ENCODE data around the gene NBEAL2. TPM values are rescaled to one million over a fixed set of nuclear protein-coding genes. Genes with fewer than 3 reads are reported as not detected.

Gene NBEAL2
- total RNA-seq, 1 donor from 2014 or later = 12.6 TPM

DNA sequence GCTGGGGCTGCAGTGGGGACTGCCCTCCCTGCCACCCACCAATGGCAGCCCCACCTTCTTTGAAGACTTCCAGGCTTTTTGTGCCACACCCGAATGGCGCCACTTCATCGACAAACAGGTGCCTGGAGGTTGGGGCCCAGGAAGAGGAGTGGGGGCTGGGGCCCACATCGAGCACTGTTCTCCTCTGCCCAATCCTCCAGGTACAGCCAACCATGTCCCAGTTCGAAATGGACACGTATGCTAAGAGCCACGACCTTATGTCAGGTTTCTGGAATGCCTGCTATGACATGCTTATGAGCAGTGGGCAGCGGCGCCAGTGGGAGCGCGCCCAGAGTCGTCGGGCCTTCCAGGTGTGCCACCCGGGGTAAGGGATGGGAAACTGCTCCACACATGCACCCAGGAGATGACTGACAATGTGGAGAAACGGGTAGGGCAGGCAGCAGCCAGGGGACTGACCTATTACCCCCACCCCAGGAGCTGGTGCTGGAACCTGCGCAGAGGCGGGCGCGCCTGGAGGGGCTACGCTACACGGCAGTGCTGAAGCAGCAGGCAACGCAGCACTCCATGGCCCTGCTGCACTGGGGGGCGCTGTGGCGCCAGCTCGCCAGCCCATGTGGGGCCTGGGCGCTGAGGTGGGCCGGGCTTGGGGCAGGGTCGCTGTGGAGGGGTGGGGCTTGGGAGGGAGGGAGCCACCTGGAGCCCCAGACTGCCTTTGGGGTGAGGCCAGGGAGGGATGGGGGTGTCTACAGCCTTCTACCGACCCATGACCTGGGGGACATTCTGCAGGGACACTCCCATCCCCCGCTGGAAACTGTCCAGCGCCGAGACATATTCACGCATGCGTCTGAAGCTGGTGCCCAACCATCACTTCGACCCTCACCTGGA lies 22.9 kb downstream of the NBEAL2 start:
- no peak overlapping the region for H3K27ac ChIP-seq (replicated peaks)
- H3K4me3 ChIP-seq = no peak overlapping the region
- TF ChIP-seq, protein P1, sequence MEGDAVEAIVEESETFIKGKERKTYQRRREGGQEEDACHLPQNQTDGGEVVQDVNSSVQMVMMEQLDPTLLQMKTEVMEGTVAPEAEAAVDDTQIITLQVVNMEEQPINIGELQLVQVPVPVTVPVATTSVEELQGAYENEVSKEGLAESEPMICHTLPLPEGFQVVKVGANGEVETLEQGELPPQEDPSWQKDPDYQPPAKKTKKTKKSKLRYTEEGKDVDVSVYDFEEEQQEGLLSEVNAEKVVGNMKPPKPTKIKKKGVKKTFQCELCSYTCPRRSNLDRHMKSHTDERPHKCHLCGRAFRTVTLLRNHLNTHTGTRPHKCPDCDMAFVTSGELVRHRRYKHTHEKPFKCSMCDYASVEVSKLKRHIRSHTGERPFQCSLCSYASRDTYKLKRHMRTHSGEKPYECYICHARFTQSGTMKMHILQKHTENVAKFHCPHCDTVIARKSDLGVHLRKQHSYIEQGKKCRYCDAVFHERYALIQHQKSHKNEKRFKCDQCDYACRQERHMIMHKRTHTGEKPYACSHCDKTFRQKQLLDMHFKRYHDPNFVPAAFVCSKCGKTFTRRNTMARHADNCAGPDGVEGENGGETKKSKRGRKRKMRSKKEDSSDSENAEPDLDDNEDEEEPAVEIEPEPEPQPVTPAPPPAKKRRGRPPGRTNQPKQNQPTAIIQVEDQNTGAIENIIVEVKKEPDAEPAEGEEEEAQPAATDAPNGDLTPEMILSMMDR (IDR thresholded peaks at IDR 0.05; ENCODE audit: borderline replicate concordance) = no peak
- intact Hi-C loops (cut with micrococcal nuclease) = no loop called here
- no peaks in the 10 kb centered on the region for H3K4me1 ChIP-seq
- H3K36me3 ChIP-seq = peaks cover 75% of the 10 kb centered on the region
- no peaks in the 10 kb centered on the region for H3K9me3 ChIP-seq (replicated peaks)
- no peaks in the 10 kb centered on the region for H3K27me3 ChIP-seq (ENCODE audit: low read depth)
- no peak for DNase-seq

DNA sequence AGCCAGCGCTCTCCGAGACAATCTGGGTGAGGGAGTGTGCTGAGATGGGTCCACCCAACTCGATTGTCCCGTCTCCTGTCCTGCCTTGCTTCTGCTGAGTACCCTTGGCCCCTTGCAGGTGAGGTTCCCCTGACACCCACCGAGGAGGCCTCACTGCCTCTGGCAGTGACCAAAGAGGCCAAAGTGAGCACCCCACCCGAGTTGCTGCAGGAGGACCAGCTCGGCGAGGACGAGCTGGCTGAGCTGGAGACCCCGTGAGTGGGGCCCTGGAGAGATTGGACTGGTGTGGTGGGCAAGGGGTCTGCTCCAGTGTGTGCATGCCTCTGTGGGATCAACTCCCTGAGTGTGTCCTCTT lies 23.6 kb downstream of the NBEAL2 start:
- TF ChIP-seq, protein P1 (IDR thresholded peaks at IDR 0.05; ENCODE audit: borderline replicate concordance) = no peak
- intact Hi-C loops (cut with micrococcal nuclease) = no loop called here
- Histone ChIP-seq H3K36me3 (peaks cover 75% of the 10 kb centered on the region), H3K9me3 (replicated peaks) (no peaks in the 10 kb centered on the region), H3K4me1 (no peaks in the 10 kb centered on the region), H3K27me3 (ENCODE audit: low read depth) (no peaks in the 10 kb centered on the region), H3K4me3 (no peak overlapping the region), H3K27ac (replicated peaks) (no peak overlapping the region)
- no peak for DNase-seq

DNA sequence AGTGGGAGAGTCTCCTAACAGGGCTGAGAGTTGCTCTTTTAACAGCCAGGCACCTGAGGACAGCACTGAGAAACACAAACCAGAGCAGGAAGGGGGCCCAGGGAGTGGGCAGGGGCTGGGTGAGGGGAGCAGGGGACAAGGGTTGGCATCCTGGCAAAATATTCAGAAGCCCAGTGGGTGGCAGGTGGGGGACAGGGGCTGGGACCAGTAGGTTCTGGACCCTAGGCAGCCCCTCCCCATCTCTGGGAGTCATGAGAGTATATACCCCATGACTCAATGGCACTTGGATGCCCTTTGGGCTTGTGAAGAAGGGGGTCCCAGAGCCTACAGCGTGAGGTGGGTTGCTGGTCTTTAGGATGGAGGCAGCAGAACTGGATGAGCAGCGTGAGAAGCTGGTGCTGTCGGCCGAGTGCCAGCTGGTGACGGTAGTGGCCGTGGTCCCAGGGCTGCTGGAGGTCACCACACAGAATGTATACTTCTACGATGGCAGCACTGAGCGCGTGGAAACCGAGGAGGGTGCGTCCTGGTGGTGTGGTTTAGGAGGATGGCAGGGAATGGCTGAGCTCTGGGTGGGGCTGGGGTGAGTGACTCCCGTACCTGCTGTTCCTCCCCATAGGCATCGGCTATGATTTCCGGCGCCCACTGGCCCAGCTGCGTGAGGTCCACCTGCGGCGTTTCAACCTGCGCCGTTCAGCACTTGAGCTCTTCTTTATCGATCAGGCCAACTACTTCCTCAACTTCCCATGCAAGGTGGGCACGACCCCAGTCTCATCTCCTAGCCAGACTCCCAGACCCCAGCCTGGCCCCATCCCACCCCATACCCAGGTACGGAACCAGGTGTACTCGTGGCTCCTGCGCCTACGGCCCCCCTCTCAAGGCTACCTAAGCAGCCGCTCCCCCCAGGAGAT lies 24.2 kb downstream of the NBEAL2 start:
- peak; percentile 13 for DNase-seq
- H3K9me3 ChIP-seq (replicated peaks) = no peaks in the 10 kb centered on the region
- H3K36me3 ChIP-seq = peaks cover 73% of the 10 kb centered on the region
- H3K27ac ChIP-seq (replicated peaks) = no peak overlapping the region
- H3K4me1 ChIP-seq = peaks cover 1% of the 10 kb centered on the region
- intact Hi-C loops (cut with micrococcal nuclease) = no loop called here
- no peak overlapping the region for H3K4me3 ChIP-seq
- no peaks in the 10 kb centered on the region for H3K27me3 ChIP-seq (ENCODE audit: low read depth)
- TF ChIP-seq, protein P1 (IDR thresholded peaks at IDR 0.05; ENCODE audit: borderline replicate concordance) = no peak

DNA sequence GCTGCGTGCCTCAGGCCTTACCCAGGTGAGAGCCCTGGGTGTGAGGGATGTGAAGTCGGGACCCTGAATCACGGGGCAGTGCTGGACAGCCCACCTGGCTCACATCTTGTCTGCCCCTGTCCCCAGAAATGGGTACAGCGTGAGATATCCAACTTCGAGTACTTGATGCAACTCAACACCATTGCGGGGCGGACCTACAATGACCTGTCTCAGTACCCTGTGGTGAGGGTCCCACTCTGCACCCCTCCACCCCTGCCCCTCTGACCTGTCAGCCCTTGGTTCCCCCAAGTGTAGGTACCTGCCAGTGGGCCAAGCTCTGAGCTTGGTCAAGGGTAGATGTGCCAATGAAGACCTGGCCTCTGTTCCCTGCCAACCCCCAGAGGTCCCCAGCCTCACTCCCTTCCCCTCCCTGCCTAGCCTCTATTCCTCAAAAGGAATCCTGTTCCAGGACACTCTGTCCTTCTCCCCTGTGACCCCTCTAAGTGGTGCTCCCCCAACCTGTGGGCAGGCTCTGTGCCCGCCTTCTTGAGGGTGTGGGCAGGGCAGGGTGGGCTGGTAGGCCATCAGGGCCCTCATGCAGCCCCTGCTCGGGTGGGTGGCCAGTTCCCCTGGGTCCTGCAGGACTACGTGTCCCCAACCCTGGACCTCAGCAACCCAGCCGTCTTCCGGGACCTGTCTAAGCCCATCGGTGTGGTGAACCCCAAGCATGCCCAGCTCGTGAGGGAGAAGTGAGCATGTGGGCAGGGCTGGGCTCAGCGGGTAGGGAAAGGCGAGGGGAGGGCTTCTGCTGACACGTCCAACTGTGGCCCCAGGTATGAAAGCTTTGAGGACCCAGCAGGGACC lies 25.1 kb downstream of the NBEAL2 start:
- peaks cover 7% of the 10 kb centered on the region for H3K4me1 ChIP-seq
- H3K27ac ChIP-seq (replicated peaks) = no peak overlapping the region
- no peaks in the 10 kb centered on the region for H3K9me3 ChIP-seq (replicated peaks)
- no peak overlapping the region for H3K4me3 ChIP-seq
- intact Hi-C loops (cut with micrococcal nuclease) = no loop called here
- H3K27me3 ChIP-seq (ENCODE audit: low read depth) = no peaks in the 10 kb centered on the region
- H3K36me3 ChIP-seq = peaks cover 65% of the 10 kb centered on the region
- TF ChIP-seq, protein P1 (IDR thresholded peaks at IDR 0.05; ENCODE audit: borderline replicate concordance) = no peak
- DNase-seq = no peak
